Testis (tissue), 2 donors: Measurements from ENCODE around the gene SPINK8.
"Not testable (repeated sequence)": the region's sequence is repeated elsewhere in the genome, so short reads cannot be mapped to it uniquely, and the experiment has no call there.

Source experiments
- POLR2A ChIP-seq: fragments of 450-650 bp; IDR thresholded peaks from one replicate; pipeline ENCODE4 v1.6.1; 2017; ENCODE audit warnings: antibody characterized with exemption, mild to moderate bottlenecking, moderate library complexity
- TF ChIP-seq, protein P1 (sequence below), 3 experiments: fragments of 450-650 bp in 2 of 3; fragments of 200-600 bp in 1 of 3; sonication (generic) in 1 of 3; IDR thresholded peaks; one replicate each; pipeline ENCODE4 v1.5.1; 2016 to 2019; ENCODE audit warnings: antibody characterized with exemption in 3 of 3, mild to moderate bottlenecking in 2 of 3, moderate library complexity in 1 of 3

DNA sequence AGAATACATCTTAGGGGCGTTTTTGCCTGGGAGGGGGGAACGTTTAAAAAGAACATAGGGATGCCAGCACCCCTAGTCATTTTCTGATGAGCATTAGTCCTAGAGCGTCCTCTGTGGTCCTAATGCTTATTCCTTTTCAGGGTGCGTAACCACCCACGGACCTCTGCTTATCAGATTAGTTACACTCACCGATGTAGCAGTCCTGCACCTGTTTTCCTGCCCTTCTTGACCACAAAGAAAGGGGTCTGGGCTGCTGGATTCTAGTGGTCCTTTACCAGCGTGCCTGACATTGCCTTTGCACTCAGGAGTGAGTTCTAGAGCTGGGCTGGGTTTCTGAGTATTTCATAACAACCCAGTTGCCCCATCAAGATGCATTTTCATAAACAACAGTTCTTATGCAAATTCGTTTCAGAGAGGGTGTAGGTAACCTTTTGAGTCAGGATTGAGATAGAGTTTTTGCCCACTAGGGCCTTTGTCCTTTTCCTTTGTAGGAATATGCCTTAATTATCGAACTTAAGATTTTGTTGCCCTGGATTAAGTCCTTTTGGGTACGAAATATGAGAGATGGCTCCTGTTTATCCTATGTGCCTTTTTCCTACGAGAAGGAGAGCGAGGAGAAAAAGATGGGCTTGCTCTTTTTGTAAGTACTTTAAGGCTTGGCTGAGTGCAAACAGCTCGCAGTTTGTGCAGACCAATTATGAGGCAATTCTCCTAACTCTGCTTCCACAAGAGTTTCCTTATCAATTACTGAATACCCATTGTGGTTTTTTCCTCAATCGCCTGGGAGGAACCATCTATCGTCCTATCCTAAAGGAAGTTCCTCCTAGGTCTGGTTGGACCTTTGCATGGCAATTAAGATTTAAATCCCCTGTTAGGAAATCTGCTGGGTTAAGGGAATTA, at the start of gene SPINK8:
- TF ChIP-seq, protein P1, sequence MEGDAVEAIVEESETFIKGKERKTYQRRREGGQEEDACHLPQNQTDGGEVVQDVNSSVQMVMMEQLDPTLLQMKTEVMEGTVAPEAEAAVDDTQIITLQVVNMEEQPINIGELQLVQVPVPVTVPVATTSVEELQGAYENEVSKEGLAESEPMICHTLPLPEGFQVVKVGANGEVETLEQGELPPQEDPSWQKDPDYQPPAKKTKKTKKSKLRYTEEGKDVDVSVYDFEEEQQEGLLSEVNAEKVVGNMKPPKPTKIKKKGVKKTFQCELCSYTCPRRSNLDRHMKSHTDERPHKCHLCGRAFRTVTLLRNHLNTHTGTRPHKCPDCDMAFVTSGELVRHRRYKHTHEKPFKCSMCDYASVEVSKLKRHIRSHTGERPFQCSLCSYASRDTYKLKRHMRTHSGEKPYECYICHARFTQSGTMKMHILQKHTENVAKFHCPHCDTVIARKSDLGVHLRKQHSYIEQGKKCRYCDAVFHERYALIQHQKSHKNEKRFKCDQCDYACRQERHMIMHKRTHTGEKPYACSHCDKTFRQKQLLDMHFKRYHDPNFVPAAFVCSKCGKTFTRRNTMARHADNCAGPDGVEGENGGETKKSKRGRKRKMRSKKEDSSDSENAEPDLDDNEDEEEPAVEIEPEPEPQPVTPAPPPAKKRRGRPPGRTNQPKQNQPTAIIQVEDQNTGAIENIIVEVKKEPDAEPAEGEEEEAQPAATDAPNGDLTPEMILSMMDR (IDR thresholded peaks at IDR 0.05), result not testable (repeated sequence)
- TF ChIP-seq POLR2A, result not testable (repeated sequence)
